HG02678 (cell line): ENCODE measurements around the gene ZNF488.

Experiments
- ATAC-seq: cut with Tn5 transposase; IDR thresholded peaks from one replicate; pipeline ENCODE4 v1.9.1; 2021; ENCODE audit warnings: mild to moderate bottlenecking, moderate library complexity; ENCODE audit not compliant: unreplicated experiment

The ZNF488 gene

DNA sequence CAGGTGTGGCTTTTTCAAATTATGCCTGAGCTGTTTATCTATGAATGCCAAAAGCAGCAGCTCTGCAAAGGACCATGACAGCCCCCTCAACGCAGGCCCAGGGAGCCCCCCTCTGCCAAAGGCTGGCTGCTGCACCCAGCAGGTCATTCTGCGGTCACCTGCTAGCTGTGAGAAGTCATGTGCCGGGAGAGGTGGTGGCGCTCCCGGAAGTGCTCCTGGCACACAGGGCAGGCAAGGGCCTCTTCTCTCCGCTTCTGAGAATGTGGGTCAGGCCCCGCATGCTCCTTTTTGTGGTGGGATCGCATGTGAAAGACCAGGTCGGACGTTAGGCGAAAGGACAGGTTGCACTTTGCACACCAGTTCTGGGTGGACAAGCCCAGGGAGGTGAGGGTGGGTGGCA is 16.4 kb downstream of the ZNF488 start:
- no peak for ATAC-seq

DNA sequence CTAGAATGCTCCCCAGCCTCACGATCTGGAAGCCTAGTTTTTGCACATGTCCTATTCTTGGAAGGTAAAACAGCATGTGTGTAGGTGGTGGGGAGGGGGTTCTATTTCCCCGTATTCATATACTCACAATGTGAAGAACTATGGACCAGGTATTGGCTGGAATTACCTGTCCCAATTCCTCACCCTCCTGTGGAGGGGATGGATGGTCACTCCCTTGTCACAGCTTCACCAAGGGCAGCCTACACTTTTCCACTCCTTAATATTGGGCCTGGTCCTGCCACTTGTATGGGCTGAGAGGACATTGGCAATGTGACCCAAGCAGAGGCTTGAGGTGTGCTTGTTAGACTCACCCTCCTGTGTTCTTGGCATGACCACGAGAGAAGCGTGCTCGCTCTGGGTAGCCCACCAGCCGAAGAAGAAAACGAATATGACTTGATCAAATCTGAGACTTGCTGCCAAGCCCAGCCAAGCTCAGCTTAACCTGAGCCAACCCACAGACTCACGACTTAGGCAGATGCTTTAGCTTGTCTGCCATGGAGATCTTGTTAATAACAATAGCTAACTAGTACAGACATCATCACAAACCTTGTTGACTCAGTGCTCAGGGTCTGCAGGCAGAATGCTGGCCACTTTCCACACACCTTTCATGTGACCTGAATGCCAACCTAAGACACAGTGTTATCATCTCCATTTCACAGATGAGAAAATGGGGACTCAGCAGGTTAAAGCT is 17.2 kb downstream of the ZNF488 start:
- ATAC-seq: no peak

DNA sequence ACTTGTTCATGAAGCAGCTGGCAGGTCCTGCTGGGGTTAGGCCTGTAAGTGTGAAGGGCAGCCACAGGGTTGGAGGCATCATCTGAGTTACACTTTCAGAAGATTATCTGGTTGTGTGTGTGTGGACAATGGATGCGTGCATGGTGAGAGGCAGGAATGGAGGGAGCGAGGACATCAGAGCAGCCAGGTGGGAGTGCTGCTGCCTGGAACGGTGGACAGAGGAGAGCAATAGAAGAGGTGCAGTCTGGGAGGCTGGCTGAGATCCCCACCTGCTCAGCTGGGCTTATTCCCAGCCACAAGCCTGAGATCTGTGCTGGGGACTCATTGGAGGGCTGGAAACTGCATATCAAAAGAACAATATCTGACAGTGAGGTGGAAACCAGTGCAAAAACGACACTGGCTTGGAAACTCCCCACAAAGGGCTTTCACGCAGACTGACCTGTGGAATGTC is 17.9 kb downstream of the ZNF488 start:
- no peak for ATAC-seq

DNA sequence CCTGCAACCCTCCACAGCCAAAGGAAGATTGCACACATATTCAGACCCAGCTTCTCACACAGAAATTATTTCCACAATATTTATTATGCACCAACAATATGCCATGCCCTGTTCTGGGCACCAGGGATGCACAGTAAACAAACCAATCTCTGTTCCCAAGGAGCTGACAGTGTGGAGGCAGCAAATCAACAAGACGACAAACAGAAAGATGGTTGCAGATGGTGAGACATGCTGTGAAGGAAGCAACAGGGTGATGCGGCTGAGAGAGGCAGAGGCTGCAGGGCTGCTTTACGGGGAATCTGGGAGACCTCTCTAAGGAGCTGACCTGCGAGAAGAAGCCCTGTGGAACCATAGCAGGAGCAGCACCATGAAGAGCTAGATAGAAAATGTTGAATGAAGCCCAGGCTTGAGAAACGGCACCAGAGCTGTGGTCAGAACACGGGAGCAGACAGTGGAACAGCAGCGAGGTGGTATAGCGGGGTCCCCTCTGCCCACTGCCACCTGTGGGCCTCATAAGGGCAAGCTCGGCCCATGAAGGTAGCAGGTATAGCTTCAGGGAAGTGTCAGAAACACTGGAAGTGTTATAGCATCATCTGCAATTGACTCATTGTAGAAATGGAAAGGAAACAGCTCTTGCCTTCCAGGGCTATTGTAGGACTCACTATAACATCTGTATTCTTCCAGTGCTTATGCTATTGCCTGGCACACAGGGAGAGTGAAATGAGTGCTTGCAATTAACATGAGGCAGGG is 18.5 kb downstream of the ZNF488 start:
- no peak for ATAC-seq

DNA sequence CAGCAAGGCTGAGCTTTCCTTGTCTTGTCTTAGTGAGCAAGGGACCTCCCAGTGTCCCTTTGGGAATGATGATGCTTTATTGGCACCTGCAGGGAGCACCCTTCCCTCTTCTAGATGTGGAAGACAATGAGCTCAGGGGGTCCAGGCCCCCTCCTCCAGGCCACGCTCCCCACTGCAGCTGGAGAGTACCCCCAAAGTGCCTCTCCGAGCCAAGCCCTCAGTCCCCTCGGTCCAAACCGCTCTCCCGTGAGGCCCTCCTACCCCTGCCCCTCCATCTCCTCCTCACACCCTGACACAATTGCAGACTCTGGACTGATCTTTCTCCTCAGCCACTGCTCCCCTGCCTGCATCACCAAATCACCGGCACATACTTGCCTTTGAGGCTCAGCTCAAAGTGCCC is 19.2 kb downstream of the ZNF488 start:
- ATAC-seq: no peak

DNA sequence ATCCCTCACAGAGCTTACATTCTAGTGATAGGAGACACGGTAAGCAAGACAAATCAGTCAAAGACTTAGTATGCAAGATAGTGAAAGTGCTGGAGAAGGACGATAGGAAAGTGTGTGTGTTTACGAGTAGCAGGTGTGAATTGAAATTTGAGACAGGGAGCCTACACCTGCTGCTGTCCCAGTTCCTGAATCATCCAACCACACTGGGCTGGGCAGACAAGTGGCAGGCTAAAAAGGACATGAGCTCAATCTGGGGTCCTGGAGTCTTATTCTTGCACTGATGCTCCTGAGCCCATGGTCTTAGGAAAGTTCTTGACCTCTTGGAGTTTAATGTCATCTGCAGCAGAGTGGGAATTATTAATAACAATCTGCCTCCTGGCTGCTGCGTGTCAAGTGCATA is 19.7 kb downstream of the ZNF488 start:
- ATAC-seq: no peak

DNA sequence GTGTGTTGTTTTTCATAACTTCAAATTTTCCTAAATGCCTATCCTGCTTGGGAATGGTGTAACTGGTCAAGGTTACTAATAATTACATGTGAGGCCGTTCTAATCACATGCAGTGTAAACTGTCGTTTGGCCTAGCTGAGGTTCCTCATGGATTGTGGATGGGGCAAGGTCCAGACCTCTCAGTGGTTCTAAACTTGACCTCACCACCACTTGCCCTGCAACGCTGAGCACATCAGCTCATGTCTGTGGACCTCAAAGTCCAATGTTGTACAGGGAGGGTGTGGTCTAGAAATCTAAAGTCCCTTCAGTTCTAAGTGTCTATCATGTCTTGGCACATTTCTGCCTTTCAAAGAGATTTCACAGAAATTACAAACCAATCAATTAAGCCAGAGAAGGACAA is 20.3 kb downstream of the ZNF488 start:
- ATAC-seq: no peak

DNA sequence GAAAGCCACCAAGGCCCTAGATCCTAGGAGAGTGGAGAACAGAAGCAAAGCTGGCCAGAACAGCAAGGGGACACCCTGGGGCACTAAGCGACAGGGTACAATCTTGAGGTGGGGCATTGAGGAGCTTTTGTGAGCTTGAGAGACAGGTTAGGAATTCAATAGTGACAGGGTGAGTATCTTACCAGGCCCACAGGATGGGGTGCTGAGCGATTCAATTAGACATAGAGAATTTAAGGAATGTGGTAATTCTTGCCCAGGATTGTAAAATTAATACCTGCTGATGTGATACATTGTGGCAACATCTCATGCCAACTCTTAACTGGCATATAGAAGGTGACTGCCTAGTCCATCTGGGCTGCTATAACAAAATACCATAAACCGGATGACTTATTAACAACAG is 21.9 kb downstream of the ZNF488 start:
- no peak for ATAC-seq

DNA sequence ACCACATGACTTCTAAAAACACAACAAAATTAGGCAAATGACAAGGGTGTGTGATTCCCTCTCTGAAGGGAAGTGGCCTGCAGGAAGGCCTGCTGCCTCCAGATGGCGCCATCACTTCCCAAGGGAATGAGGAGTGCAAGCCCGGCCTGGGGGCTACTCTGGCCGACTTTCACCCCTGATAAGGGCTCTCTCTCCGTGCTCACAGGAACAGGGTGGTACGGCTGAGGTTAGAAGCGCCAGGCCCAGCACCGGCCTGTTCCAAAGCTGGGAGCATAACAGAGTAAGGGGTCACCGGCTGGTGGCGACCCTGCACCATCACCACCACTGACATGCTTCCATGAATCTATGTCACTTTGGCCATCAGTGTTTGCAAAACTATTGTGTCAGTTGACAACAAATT is 22.8 kb downstream of the ZNF488 start:
- no peak for ATAC-seq

DNA sequence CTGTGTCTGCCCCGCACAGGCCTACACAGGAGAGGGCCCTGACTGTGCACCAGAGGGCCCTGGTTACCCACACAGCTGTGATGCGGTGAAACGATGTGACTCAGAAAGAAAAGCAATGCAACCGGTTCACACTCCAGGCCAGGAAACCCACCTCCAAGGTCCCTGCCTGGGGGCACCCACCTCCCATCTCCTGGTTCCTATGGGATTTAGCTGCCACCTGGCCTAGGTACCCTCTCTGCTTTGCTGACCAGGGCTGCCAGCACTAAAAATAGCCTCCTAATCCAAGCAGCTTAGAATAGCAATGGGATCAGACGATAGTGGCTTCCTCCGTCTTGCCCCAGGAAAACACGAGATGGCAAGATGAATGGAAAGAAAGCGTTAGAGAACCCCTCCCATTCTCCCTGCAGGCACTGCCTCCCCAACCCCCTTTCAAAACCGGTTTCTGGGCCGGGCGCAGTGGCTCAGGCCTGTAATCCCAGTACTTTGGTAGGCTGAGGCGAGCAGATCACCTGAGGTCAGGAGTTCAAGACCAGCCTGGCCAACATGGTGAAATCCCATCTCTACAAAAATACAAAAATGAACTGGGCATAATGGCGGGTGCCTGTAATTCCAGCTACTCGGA is 23.6 kb downstream of the ZNF488 start:
- ATAC-seq: no peak

DNA sequence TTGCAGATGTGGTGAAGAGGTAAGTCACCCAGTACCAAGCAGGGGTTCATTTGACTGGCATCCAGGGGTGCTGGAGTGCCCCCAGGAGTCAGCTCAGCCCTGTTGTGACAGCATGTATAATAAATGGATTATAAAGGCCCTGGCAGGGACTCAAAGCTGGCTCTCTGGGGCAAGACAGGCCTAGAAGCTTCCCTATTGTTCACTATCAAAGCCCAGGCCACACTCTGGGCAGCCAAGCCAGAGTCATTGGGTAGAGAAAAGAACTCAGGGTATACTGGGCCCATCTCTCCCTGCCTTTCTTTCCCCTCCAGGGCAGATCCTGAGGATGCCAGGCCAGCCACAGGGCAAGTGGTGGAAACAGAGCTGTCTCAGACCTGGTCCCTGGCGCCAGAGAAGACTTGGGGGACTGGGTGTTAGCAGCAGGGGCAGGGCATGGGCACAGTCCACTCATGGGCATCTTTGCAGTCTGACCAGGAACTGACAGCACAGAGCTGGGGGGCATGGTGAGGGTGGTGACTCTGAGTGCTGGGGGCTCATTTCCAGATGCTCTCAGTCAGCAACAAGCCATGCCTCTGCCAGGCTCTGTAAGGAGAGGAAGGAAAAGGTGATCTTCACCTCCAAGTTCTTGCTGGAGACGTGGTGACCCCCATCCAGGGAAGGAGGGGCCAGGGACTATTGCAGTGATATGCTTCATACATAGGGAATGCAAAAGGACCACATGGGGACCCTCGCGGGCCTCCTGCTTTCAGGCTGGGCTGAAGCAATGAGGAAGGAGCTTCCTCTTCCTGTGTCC is 24.3 kb downstream of the ZNF488 start:
- no peak for ATAC-seq

DNA sequence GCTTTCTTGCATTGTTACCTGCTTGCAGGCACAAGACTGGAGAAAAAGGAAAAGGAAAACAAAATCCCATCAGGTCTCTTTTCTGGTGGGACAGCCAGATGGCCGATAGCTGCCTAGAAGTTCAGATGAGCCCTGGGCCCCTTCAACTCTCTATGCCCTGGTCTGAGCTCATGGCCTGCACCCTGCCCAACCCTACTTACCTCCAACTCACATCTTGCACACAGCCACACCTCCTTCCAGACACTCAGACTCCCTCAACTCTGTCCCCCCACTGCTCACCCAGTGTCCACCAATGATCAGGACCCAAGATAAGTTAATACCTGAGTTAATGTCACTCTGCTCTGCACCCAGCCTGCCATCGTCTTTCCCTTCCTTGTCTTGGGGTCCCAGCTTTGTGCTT is 25.0 kb downstream of the ZNF488 start:
- no peak for ATAC-seq

DNA sequence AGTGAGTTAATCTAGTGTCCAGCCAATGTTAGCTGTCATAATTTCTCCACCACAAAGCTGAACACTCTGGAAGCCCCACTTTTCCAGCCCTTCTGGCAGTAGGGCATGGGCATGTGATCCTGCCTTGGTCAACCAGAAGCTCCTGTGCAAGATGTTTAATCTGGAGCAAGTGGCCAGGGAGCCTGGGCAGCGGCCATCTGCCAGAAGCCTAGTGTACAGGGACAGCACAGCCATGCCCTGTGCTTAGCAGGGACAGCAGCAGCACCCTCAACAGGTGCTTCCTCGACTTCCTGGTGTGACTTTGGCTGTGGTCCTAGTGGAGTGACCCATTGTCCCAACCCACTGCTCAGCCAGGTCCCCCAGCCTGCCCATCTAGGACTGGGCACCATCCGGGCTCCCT is 25.6 kb downstream of the ZNF488 start:
- no peak for ATAC-seq

DNA sequence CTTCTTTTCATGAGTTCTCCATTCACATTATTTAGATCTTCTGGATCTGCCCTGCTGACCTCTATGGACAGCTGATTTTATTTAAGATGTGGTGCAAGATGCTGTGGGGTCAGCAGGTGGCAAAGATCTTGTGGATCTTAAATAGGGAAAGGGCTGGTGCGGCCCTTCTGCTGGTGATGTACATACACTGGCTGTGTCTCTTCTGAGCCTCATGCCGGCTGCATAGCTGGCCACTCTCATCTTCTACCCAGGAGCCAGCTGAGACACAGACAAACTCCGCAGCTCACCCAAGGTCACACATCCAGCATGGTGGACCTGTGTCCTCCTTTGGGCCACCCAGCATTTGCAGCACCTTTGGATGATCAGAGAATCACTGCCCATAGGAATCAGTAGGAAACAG is 26.2 kb downstream of the ZNF488 start:
- ATAC-seq: no peak

DNA sequence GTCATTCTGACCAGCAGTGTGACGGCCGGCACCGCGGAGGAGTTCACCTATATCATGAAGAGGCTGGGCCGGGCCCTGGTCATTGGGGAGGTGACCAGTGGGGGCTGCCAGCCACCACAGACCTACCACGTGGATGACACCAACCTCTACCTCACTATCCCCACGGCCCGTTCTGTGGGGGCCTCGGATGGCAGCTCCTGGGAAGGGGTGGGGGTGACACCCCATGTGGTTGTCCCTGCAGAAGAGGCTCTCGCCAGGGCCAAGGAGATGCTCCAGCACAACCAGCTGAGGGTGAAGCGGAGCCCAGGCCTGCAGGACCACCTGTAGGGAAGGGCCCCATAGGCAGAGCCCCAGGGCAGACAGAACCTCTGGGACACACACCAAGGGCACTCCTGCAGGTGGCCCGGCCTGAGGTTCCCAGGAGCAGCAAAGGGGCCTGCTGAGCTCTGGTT is 26.9 kb downstream of the ZNF488 start:
- no peak for ATAC-seq

DNA sequence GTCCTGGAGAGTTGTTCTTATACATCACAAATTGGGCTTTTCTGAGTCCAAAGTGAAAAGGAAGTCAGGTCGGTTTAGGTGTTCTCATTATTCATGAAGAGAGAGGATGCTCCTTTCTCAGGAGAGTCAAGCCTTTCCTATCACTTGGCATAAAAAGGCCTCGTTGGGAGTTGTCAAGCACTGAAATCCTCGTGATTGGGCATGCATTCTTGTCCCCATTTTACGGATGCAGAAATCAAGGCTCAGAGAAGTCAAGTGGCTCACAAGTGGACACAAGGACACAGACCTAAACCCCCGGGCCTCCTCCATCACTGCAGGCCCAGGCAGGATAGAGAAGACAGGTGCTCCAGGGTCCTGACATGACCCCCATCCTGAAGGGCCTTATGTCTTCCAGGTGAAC is 27.4 kb downstream of the ZNF488 start:
- ATAC-seq: no peak

DNA sequence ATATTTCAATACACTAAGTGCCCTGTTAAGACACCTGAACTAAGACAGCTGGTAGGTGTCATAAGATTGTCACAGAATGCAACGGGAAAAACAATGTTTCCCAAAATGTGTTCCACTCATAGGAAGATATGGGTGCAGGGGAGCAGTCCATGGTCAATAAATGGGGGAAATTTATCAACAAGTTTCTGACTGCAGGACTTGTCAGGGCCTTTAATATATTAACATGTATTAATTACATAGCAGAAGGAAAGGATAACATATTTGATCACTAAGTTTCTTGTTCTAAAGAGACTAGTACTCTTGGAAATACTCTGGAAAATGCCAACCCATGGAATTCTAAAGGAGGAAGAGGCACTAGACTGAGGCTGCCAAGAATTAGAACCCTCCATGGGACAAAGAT is 29.2 kb downstream of the ZNF488 start:
- ATAC-seq: no peak

DNA sequence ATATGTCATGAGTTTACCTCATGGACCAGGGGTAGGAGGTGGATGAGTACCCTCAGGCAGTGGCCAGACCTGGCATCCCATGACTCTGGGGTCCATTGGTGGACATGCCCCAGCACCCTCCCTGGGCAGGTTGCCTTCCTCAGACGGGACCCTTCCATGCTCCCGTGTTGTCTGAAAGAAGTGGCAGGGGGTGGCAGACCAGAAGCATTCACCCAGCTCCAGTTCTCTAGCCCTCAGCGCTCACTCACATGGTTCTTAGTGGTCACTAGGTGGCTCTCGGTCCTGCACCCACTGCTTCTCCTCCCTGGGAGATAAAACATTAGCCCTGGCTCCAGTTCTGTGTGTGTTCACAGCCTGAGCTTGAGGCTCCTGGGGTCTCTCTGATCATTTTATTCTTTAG is 29.9 kb downstream of the ZNF488 start:
- ATAC-seq: no peak

DNA sequence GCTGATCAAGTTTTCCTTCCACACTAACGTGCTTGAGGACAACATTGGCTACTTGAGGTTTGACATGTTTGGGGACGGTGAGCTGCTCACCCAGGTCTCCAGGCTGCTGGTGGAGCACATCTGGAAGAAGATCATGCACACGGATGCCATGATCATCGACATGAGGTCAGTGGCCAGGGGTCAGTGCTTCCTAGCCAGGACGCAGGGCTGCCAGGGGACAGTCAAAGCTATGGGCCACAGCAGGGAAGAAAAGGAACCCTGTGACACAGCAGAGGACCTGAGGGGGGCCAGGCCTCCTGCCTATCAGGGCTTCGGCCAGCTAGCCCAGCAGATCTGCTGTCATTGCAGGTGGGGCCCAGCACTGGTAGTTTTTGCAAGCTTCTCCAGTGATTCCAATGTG is 30.7 kb downstream of the ZNF488 start:
- no peak for ATAC-seq

DNA sequence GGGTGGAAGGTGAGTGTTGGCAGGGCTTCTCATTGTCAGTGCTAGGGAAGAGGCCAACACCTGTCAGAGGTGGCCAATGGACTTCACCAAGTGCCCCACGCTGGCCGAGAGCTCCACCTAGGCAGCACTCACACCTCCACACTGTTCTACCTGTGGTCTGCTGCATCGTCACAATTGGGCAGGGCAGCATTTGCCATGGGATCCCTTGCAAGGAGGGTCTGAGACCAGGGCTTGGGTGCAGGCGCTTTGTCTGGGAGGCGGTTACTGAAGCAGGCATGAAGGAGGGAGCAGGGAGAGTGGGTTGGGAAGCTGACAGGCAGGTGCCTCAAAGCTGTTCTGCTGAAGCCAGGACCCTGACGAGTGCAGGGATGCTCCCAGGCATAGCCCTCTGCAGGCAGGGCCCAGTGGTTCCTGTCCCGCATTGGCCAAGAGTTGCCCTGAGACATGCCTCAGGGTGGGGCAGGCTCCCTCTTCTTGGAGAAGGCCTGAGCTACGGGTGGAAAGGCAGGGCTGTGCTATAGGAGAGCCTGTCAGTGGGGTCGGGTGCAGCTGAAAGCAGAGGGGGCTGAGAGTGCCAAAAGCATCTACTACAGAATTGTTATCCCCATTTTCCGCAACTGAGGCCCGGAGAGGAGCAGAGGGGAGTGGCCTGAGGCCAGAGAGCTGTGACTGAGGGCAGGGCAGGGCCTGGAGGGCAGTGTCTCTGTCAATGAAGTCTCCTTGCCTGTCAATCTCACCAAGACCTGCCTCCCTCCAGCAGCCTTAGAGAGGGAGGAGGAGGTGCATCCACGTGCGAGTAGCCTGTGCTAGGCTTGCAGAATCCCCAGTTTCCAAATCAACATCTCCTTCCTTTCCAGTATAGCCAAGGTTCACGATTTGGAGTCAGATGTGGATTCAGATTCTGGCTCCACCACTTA is 31.9 kb downstream of the ZNF488 start:
- no peak for ATAC-seq
